Osteocyte (in vitro differentiated cells): ENCODE results near the gene SPRR4. TPM values are rescaled to one million over a fixed set of nuclear protein-coding genes. Genes with fewer than 3 reads are reported as not detected.
"Not testable (repeated sequence)": the region's sequence is repeated elsewhere in the genome, so short reads cannot be mapped to it uniquely, and the experiment has no call there.

Experiments used
- DNase-seq: peaks from one replicate; pipeline ENCODE4 v3.0.0; 2021; ENCODE audit warnings: mixed read lengths; ENCODE audit not compliant: unreplicated experiment; ENCODE audit errors: extremely low spot score
- H3K27ac Mint-ChIP-seq: one replicate; pipeline ENCODE4 v1.8.0; 2021; ENCODE audit warnings: mild to moderate bottlenecking, mixed read lengths; ENCODE audit not compliant: unreplicated experiment
- H3K27me3 Mint-ChIP-seq: one replicate; pipeline ENCODE4 v1.8.0; 2021; ENCODE audit warnings: mixed read lengths; ENCODE audit not compliant: unreplicated experiment
- H3K36me3 Mint-ChIP-seq: one replicate; pipeline ENCODE4 v1.8.0; 2021; ENCODE audit warnings: mixed read lengths; ENCODE audit not compliant: unreplicated experiment
- H3K4me1 Mint-ChIP-seq: one replicate; pipeline ENCODE4 v1.8.0; 2021; ENCODE audit warnings: mixed read lengths; ENCODE audit not compliant: unreplicated experiment
- H3K4me3 Mint-ChIP-seq: one replicate; pipeline ENCODE4 v1.8.0; 2021; ENCODE audit warnings: mild to moderate bottlenecking, moderate library complexity, mixed read lengths; ENCODE audit not compliant: unreplicated experiment
- H3K9me3 Mint-ChIP-seq: one replicate; pipeline ENCODE4 v1.8.0; 2021; ENCODE audit warnings: mixed read lengths; ENCODE audit not compliant: unreplicated experiment
- CTCF ChIP-seq: fragments of 200-600 bp; sonication (generic); IDR thresholded peaks from 2 replicates; pipeline ENCODE4 v1.5.0; 2021; ENCODE audit warnings: antibody characterized with exemption, mild to moderate bottlenecking, moderate library complexity
- total RNA-seq: library from RNA; stranded (reverse); gene quantifications from 2 replicates; pipeline ENCODE4 v1.2.1, GENCODE V29; 2021

The SPRR4 gene
- total RNA-seq, 1 donor from 2014 or later = not detected

GRCh38 chr1:153000294-153000693 is 29.8 kb downstream of the SPRR4 start:
- Mint-ChIP-seq H3K4me3 (no peak overlapping the region), H3K27me3 (no peaks in the 10 kb centered on the region)

GRCh38 chr1:153001382-153001781 is 30.9 kb downstream of the SPRR4 start, which contains the start of gene SPRR3:
Gene SPRR3 (plus strand): TSS chr1:153001749. CDS start chr1:153003021, 1,272 bp downstream.
- no peaks in the 10 kb centered on the region for H3K27me3 Mint-ChIP-seq
- peaks cover 9% of the 10 kb centered on the region for H3K9me3 Mint-ChIP-seq
- no peak for DNase-seq
- no peak for TF ChIP-seq CTCF
- H3K36me3 Mint-ChIP-seq = no peaks in the 10 kb centered on the region
- H3K4me1 Mint-ChIP-seq = no peaks in the 10 kb centered on the region
- H3K27ac Mint-ChIP-seq = no peak within 1 kb of the TSS
- no peak within 1 kb of the TSS for H3K4me3 Mint-ChIP-seq

More at GRCh38 chr1:153000294-153000693, 29.8 kb downstream of the SPRR4 start:
- Mint-ChIP-seq H3K9me3 (peaks cover 13% of the 10 kb centered on the region), H3K4me1 (no peaks in the 10 kb centered on the region), H3K36me3 (no peaks in the 10 kb centered on the region), H3K27ac (no peak overlapping the region)
- no peak for TF ChIP-seq CTCF
- DNase-seq = no peak

DNA sequence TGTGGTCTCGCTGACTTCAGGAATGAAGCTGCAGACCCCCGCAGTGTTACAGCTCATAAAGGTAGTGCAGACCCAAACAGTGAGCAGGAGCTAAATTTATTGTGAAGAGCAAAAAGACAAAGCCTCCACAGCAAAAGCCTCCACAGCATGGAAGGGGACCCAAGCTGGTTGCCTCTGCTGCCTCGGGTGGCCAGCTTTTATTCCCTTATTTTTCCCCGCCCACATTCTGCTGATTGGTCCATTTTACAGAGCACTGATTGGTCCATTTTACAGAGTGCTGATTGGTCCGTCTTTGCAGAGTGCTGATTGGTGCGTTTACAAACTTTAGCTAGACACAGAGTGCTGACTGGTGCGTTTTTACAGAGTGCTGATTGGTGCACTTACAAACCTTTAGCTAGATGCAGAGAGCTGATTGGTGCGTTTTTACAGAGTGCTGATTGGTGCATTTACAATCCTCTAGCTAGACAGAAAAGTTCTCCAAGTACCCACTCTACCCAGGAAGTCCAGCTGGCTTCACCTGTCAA is 40.8 kb downstream of the SPRR4 start:
- not testable (repeated sequence) for DNase-seq

DNA sequence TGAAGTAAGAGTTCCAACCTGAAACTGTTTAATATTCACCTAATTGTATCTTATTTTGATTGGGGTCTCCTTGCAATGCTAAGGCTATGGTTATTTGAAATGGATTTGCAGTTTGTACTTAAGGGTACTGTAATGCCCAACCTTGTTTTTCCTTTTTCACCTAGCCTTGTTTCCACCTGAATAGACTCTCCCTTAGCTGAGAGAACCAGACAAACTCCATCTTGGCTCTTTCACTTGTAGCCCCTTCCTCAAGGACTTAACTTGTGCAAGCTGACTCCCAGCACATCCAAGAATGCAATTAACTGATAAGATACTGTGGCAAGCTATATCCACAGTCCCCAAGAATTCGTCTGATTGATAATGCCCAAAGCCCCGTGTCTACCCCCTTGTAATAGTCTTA is 51.4 kb downstream of the SPRR4 start:
- not testable (repeated sequence) for H3K9me3 Mint-ChIP-seq, DNase-seq, H3K36me3 Mint-ChIP-seq, H3K4me3 Mint-ChIP-seq, H3K27ac Mint-ChIP-seq, H3K27me3 Mint-ChIP-seq, H3K4me1 Mint-ChIP-seq

More for the DNA sequence above, 40.8 kb downstream of the SPRR4 start:
- not testable (repeated sequence) for H3K36me3 Mint-ChIP-seq, H3K4me3 Mint-ChIP-seq, H3K27me3 Mint-ChIP-seq, H3K27ac Mint-ChIP-seq, H3K4me1 Mint-ChIP-seq
- peaks cover 17% of the 10 kb centered on the region for H3K9me3 Mint-ChIP-seq

Other genes starting within 250 kb of the SPRR4 start
- not detected in 2 replicates for gene KPRP, start 212.6 kb upstream of the SPRR4 start, total RNA-seq
- gene LCE1F, start 195.5 kb upstream of the SPRR4 start, total RNA-seq = not detected in 2 replicates
- gene LCE1E, start 184.4 kb upstream of the SPRR4 start, total RNA-seq = not detected in 2 replicates
- not detected in 2 replicates for gene LCE1D, start 173.9 kb upstream of the SPRR4 start, total RNA-seq
- not detected in 2 replicates for gene LCE1C, start 164.0 kb upstream of the SPRR4 start, total RNA-seq
- not detected in 2 replicates for gene LCE1B, start 158.7 kb upstream of the SPRR4 start, total RNA-seq
- not detected in 2 replicates for gene LCE1A, start 143.2 kb upstream of the SPRR4 start, total RNA-seq
- not detected in 2 replicates for gene LCE6A, start 127.8 kb upstream of the SPRR4 start, total RNA-seq
- gene LCE7A, start 110.7 kb upstream of the SPRR4 start, total RNA-seq = not detected in 2 replicates
- not detected in 2 replicates for gene SMCP, start 92.3 kb upstream of the SPRR4 start, total RNA-seq
- gene IVL, start 62.1 kb upstream of the SPRR4 start, total RNA-seq = not detected in 2 replicates
- gene SPRR5, start 23.4 kb upstream of the SPRR4 start, total RNA-seq = not detected in 2 replicates
- gene SPRR1A, start 13.4 kb downstream of the SPRR4 start, total RNA-seq = not detected in 2 replicates
- not detected in 2 replicates for gene SPRR3, start 31.1 kb downstream of the SPRR4 start, total RNA-seq
- gene SPRR1B, start 60.6 kb downstream of the SPRR4 start, total RNA-seq = not detected in 2 replicates
- not detected in 2 replicates for gene SPRR2D, start 70.5 kb downstream of the SPRR4 start, total RNA-seq
- not detected in 2 replicates for gene SPRR2A, start 86.9 kb downstream of the SPRR4 start, total RNA-seq
- gene SPRR2B, start 101.0 kb downstream of the SPRR4 start, total RNA-seq = not detected in 2 replicates
- not detected in 2 replicates for gene SPRR2E, start 123.9 kb downstream of the SPRR4 start, total RNA-seq
- not detected in 2 replicates for gene SPRR2F, start 142.9 kb downstream of the SPRR4 start, total RNA-seq
- not detected in 2 replicates for gene SPRR2G, start 180.2 kb downstream of the SPRR4 start, total RNA-seq
- not detected in 2 replicates for gene LELP1, start 232.8 kb downstream of the SPRR4 start, total RNA-seq
- gene PRR9, start 246.9 kb downstream of the SPRR4 start, total RNA-seq = not detected in 2 replicates